Liver (tissue), 3 donors: Measurements from ENCODE around the gene C6orf132.

Experiments used
- EGR1 ChIP-seq, 2 donors: IDR thresholded peaks; 2 replicates each; pipeline ENCODE4 v1.6.1; 2016 to 2018; ENCODE audit warnings: antibody characterized with exemption in 2 of 2, low read depth in 2 of 2
- GABPA ChIP-seq, 2 donors: IDR thresholded peaks in 1 of 2; conservative IDR thresholded peaks in 1 of 2; 2 replicates each; pipeline ENCODE4 v1.6.1; 2016; ENCODE audit warnings: antibody characterized with exemption in 2 of 2, mild to moderate bottlenecking in 1 of 2, moderate library complexity in 1 of 2
- JUND ChIP-seq, 2 donors: IDR thresholded peaks; 2 replicates each; pipeline ENCODE4 v1.6.1; 2016; ENCODE audit warnings: antibody characterized with exemption in 2 of 2
- RAD21 ChIP-seq, 2 donors: IDR thresholded peaks; 2 replicates each; pipeline ENCODE4 v1.6.1; 2016; ENCODE audit warnings: antibody characterized with exemption in 2 of 2, mild to moderate bottlenecking in 2 of 2
- RXRA ChIP-seq, 2 donors: IDR thresholded peaks; 2 replicates each; pipeline ENCODE4 v1.6.1; 2017 to 2018; ENCODE audit warnings: antibody characterized with exemption in 2 of 2, mild to moderate bottlenecking in 1 of 2
- SP1 ChIP-seq: IDR thresholded peaks from 2 replicates; pipeline ENCODE4 v1.6.1; 2018; ENCODE audit warnings: antibody characterized with exemption, mild to moderate bottlenecking
- YY1 ChIP-seq: IDR thresholded peaks from 2 replicates; pipeline ENCODE4 v1.6.1; 2016; ENCODE audit warnings: antibody characterized with exemption, mild to moderate bottlenecking
- TF ChIP-seq, protein P1 (sequence below): fragments of 150-350 bp; IDR thresholded peaks from 2 replicates; pipeline ENCODE4 v1.5.1; 2017; ENCODE audit warnings: improper control_type of control experiment, low read depth, low read length; ENCODE audit not compliant: missing input control
- TF ChIP-seq, protein P2 (sequence below): IDR thresholded peaks from 2 replicates; pipeline ENCODE4 v1.6.1; 2016; ENCODE audit warnings: antibody characterized with exemption
- TF ChIP-seq, protein P3 (sequence below): IDR thresholded peaks from 2 replicates; pipeline ENCODE4 v1.6.1; 2016; ENCODE audit warnings: antibody characterized with exemption, mild to moderate bottlenecking
- TF ChIP-seq, protein P4 (sequence below): IDR thresholded peaks from 2 replicates; pipeline ENCODE4 v1.6.1; 2016; ENCODE audit warnings: antibody characterized with exemption
- TF ChIP-seq, protein P5 (sequence below): IDR thresholded peaks from 2 replicates; pipeline ENCODE4 v1.6.1; 2016; ENCODE audit warnings: antibody characterized with exemption
- donor health status: healthy.
- donor health status: healthy.

DNA sequence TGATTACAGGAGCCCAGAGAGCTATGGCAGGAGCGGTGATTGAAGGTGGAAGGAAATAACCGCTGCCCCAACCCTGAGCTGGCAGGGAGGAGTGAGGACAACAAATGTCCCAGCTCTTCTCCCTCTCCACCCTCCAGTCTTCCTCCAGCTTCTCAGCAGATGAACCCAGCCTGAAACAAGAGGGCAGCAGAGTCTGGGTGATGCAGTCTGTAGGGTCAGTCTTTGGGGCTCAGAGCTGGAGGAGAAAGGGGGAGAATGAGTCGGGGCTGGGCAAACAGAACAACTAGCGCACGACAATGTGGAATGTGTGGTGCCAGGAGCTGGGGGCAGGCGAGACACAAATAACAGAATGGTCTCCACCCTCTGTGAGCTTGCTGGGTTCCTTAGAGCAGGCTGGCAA, 26.2 kb upstream of the C6orf132 start:
- TF ChIP-seq, protein P1, sequence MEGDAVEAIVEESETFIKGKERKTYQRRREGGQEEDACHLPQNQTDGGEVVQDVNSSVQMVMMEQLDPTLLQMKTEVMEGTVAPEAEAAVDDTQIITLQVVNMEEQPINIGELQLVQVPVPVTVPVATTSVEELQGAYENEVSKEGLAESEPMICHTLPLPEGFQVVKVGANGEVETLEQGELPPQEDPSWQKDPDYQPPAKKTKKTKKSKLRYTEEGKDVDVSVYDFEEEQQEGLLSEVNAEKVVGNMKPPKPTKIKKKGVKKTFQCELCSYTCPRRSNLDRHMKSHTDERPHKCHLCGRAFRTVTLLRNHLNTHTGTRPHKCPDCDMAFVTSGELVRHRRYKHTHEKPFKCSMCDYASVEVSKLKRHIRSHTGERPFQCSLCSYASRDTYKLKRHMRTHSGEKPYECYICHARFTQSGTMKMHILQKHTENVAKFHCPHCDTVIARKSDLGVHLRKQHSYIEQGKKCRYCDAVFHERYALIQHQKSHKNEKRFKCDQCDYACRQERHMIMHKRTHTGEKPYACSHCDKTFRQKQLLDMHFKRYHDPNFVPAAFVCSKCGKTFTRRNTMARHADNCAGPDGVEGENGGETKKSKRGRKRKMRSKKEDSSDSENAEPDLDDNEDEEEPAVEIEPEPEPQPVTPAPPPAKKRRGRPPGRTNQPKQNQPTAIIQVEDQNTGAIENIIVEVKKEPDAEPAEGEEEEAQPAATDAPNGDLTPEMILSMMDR = no peak
- TF ChIP-seq GABPA (IDR thresholded peaks at IDR 0.05 in 1 of 2, conservative IDR thresholded peaks at IDR 0.05 in 1 of 2) = no peak
- TF ChIP-seq, protein P2, sequence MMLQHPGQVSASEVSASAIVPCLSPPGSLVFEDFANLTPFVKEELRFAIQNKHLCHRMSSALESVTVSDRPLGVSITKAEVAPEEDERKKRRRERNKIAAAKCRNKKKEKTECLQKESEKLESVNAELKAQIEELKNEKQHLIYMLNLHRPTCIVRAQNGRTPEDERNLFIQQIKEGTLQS = no peak
- TF ChIP-seq EGR1 (IDR thresholded peaks at IDR 0.05; ENCODE audit: low read depth in 2 of 2) = no peak
- no peak for TF ChIP-seq RAD21 (IDR thresholded peaks at IDR 0.05)
- TF ChIP-seq YY1 = no peak
- TF ChIP-seq, protein P3, sequence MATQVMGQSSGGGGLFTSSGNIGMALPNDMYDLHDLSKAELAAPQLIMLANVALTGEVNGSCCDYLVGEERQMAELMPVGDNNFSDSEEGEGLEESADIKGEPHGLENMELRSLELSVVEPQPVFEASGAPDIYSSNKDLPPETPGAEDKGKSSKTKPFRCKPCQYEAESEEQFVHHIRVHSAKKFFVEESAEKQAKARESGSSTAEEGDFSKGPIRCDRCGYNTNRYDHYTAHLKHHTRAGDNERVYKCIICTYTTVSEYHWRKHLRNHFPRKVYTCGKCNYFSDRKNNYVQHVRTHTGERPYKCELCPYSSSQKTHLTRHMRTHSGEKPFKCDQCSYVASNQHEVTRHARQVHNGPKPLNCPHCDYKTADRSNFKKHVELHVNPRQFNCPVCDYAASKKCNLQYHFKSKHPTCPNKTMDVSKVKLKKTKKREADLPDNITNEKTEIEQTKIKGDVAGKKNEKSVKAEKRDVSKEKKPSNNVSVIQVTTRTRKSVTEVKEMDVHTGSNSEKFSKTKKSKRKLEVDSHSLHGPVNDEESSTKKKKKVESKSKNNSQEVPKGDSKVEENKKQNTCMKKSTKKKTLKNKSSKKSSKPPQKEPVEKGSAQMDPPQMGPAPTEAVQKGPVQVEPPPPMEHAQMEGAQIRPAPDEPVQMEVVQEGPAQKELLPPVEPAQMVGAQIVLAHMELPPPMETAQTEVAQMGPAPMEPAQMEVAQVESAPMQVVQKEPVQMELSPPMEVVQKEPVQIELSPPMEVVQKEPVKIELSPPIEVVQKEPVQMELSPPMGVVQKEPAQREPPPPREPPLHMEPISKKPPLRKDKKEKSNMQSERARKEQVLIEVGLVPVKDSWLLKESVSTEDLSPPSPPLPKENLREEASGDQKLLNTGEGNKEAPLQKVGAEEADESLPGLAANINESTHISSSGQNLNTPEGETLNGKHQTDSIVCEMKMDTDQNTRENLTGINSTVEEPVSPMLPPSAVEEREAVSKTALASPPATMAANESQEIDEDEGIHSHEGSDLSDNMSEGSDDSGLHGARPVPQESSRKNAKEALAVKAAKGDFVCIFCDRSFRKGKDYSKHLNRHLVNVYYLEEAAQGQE = no peak
- TF ChIP-seq JUND (IDR thresholded peaks at IDR 0.05) = no peak
- TF ChIP-seq SP1 = no peak
- TF ChIP-seq, protein P4, sequence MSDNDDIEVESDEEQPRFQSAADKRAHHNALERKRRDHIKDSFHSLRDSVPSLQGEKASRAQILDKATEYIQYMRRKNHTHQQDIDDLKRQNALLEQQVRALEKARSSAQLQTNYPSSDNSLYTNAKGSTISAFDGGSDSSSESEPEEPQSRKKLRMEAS = no peak
- TF ChIP-seq, protein P5, sequence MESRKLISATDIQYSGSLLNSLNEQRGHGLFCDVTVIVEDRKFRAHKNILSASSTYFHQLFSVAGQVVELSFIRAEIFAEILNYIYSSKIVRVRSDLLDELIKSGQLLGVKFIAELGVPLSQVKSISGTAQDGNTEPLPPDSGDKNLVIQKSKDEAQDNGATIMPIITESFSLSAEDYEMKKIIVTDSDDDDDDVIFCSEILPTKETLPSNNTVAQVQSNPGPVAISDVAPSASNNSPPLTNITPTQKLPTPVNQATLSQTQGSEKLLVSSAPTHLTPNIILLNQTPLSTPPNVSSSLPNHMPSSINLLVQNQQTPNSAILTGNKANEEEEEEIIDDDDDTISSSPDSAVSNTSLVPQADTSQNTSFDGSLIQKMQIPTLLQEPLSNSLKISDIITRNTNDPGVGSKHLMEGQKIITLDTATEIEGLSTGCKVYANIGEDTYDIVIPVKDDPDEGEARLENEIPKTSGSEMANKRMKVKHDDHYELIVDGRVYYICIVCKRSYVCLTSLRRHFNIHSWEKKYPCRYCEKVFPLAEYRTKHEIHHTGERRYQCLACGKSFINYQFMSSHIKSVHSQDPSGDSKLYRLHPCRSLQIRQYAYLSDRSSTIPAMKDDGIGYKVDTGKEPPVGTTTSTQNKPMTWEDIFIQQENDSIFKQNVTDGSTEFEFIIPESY = no peak
- no peak for TF ChIP-seq RXRA (IDR thresholded peaks at IDR 0.05)
